ENCODE results near the gene ZBTB21. TPM values are rescaled to one million over a fixed set of nuclear protein-coding genes. Genes with fewer than 3 reads are reported as not detected.

ZBTB21 gene
- total RNA-seq, 1 experiment from 2014 or later, result 18.1 TPM

GRCh38 chr21:42051788-42052187 is 41.6 kb upstream of the ZBTB21 start:
- no peaks in the 10 kb centered on the region for H3K79me1 ChIP-seq (ENCODE audit: insufficient read depth, low read depth, low read length, poor library complexity, severe bottlenecking)
- H3K23ac ChIP-seq (ENCODE audit: insufficient read length, low read depth, low read length), result no peak overlapping the region
- H2AK5ac ChIP-seq (ENCODE audit: insufficient read length, low read length), result no peak overlapping the region
- H3K18ac ChIP-seq (ENCODE audit: insufficient read length, low read depth, low read length), result no peak overlapping the region
- H4K5ac ChIP-seq (ENCODE audit: insufficient read length, low read depth, low read length), result no peak overlapping the region
- H3T11ph ChIP-seq (ENCODE audit: low read length), result no peak overlapping the region
- Mint-ChIP-seq H3K36me3 (ENCODE audit: insufficient read depth in 1 of 3, low read depth in 3 of 3) (peaks cover 2 to 7% (median 4%) of the 10 kb centered on the region in 3 experiments; a peak in 4 of 7 replicates), H3K27me3 (ENCODE audit: low read depth) (peaks cover 17% of the 10 kb centered on the region), H3K27ac (no peak overlapping the region; a peak in 1 of 7 replicates), H3K4me1 (peaks cover 7 to 8% of the 10 kb centered on the region in 2 experiments), H3K4me3 (no peak overlapping the region), H3K9me3 (peaks cover 4 to 9% of the 10 kb centered on the region in 2 experiments; a peak in 3 of 5 replicates)
- H3K9me3 ChIP-seq (ENCODE audit: control insufficient read depth, low read depth, low read length), result no peaks in the 10 kb centered on the region
- H2BK20ac ChIP-seq (ENCODE audit: low read depth, low read length, poor library complexity, severe bottlenecking), result no peak overlapping the region
- no peak overlapping the region for H2BK5ac ChIP-seq (ENCODE audit: insufficient read length, low read length)
- TF ChIP-seq CTCF (conservative IDR thresholded peaks at IDR 0.05), result no peak
- H4K91ac ChIP-seq (ENCODE audit: insufficient read length, low read depth, low read length), result no peak overlapping the region
- H4K20me1 ChIP-seq (ENCODE audit: control insufficient read depth, insufficient read depth, insufficient read length), result no peaks in the 10 kb centered on the region
- H2BK12ac ChIP-seq (ENCODE audit: insufficient read length, low read depth, low read length), result no peak overlapping the region
- no peak overlapping the region for H3K9ac ChIP-seq (ENCODE audit: extremely low read depth, insufficient read length, low read length)
- peaks cover 1% of the 10 kb centered on the region; the same call in 1 of the 2 replicates for H3K4me1 ChIP-seq (ENCODE audit: insufficient read depth, low read length)
- no peak overlapping the region for H3K4me2 ChIP-seq (ENCODE audit: insufficient read depth, insufficient read length, low read length)
- no peak overlapping the region for H2AFZ ChIP-seq (ENCODE audit: low read length)
- no peak overlapping the region for H2BK120ac ChIP-seq (ENCODE audit: low read depth, low read length, poor library complexity, severe bottlenecking)
- no peak overlapping the region for H2BK15ac ChIP-seq (ENCODE audit: low read depth, low read length)
- H3K27me3 ChIP-seq (ENCODE audit: insufficient read depth, low read length), result no peaks in the 10 kb centered on the region
- H3K4ac ChIP-seq (ENCODE audit: low read depth, low read length), result no peak overlapping the region
- WGBS (ENCODE audit: extremely low coverage, insufficient read length, low lambda C conversion rate), result no CpG with 5 or more reads among the region's 9 CpGs
- H3K56ac ChIP-seq (ENCODE audit: insufficient read length, low read depth, low read length), result no peak overlapping the region
- H3K27ac ChIP-seq (ENCODE audit: insufficient read length, low read depth, low read length), result no peak overlapping the region
- H3K23me2 ChIP-seq (ENCODE audit: insufficient read length, low read depth, low read length, poor library complexity, severe bottlenecking), result no peaks in the 10 kb centered on the region
- H4K8ac ChIP-seq (replicated peaks; ENCODE audit: insufficient read length, low read depth, low read length), result no peak overlapping the region
- H3K79me2 ChIP-seq (ENCODE audit: insufficient read depth, low read length), result no peaks in the 10 kb centered on the region
- no peak overlapping the region for H3K14ac ChIP-seq (ENCODE audit: insufficient read depth, low read length)
- DNase-seq, result no peak
